IPS-18c (cell line): Measurements from ENCODE around the gene CARD8.

ENCODE experiments used
- H3K4me3 ChIP-seq: 2 replicates; pipeline ENCODE4 v1.7.0; 2013; ENCODE audit warnings: low read depth, mild to moderate bottlenecking, low read length, moderate library complexity; ENCODE audit not compliant: insufficient read depth
- H3K9me3 ChIP-seq: one replicate; pipeline ENCODE4 v1.6.1; 2013; ENCODE audit warnings: mild to moderate bottlenecking, low read length, moderate library complexity; ENCODE audit not compliant: control insufficient read depth, insufficient read depth

CARD8 gene

GRCh38 chr19:48158210-48158790 lies 97.4 kb downstream of the CARD8 start:
- no peaks in the 10 kb centered on the region for H3K9me3 ChIP-seq
- H3K4me3 ChIP-seq: no peak overlapping the region
